HG02970 (cell line): Measurements from ENCODE around the gene LSM10.

Experiments
- ATAC-seq: cut with Tn5 transposase; IDR thresholded peaks from one replicate; pipeline ENCODE4 v1.9.1; 2021; ENCODE audit warnings: mild to moderate bottlenecking, moderate library complexity, moderate number of reproducible peaks; ENCODE audit not compliant: unreplicated experiment, low FRiP score

Gene LSM10

GRCh38 chr1:36354486-36354885 is 43.2 kb downstream of the LSM10 start:
- ATAC-seq, result no peak

- no peak for ATAC-seq
These were observed 44.5 kb downstream of the LSM10 start for GRCh38 chr1:36352910-36353878.

- ATAC-seq, result no peak
These were observed 45.4 kb downstream of the LSM10 start for GRCh38 chr1:36352125-36352909.

- no peak for ATAC-seq
These were observed 46.3 kb downstream of the LSM10 start for GRCh38 chr1:36351227-36351977.

- no peak for ATAC-seq
These were observed 47.0 kb downstream of the LSM10 start for GRCh38 chr1:36350659-36351226.

GRCh38 chr1:36349839-36350238 is 47.9 kb downstream of the LSM10 start:
- ATAC-seq, result no peak

- ATAC-seq, result peak; percentile 40
These were observed 48.5 kb downstream of the LSM10 start for GRCh38 chr1:36349241-36349671.

GRCh38 chr1:36346741-36347370 is 50.9 kb downstream of the LSM10 start:
- no peak for ATAC-seq

- no peak for ATAC-seq
These were observed 52.4 kb downstream of the LSM10 start for GRCh38 chr1:36345353-36345752.

- no peak for ATAC-seq
These were observed 53.4 kb downstream of the LSM10 start for GRCh38 chr1:36344395-36344680.

GRCh38 chr1:36343651-36344394 is 53.9 kb downstream of the LSM10 start:
- ATAC-seq, result no peak
